HepG2 (cell line): ENCODE measurements around the gene MAP3K5. TPM values are rescaled to one million over a fixed set of nuclear protein-coding genes. Genes with fewer than 3 reads are reported as not detected.

ENCODE experiments used
- ATAC-seq: fragments of 200-7000 bp; cut with Tn5 transposase; 3 replicates; pipeline ENCODE4 v1.9.1; 2020; ENCODE audit warnings: mild to moderate bottlenecking, moderate library complexity
- BruUV-seq: library from RNA; stranded (reverse); fragments of 400-500 nt; replicated peaks from 2 replicates; lab custom pipeline; 2021; lab: Mats Ljungman, UMichigan
- CTCF ChIA-PET: fragments of 300-600 bp; formaldehyde crosslinking; extraction: SDS; loops from one replicate; lab custom pipeline; 2021; ENCODE audit warnings: low total read pairs, inconsistent platforms, low intra/inter-chr PET ratio; lab: Yijun Ruan, JAX
- POLR2A ChIA-PET: fragments of 350-600 bp; sonication (Branson Sonifier 250); formaldehyde crosslinking; loops from one replicate; lab custom pipeline; 2020; ENCODE audit warnings: antibody characterized with exemption, inconsistent platforms; lab: Yijun Ruan, JAX
- DNase-seq: peaks from one replicate; pipeline ENCODE4 v3.0.0-alpha.2; 2015; ENCODE audit warnings: low spot score
- FAIRE-seq: peaks from 3 replicates; lab custom pipeline; 2011; peaks lifted over from hg19 to GRCh38; lab: Jason Lieb, UNC
- H2AFZ ChIP-seq: one replicate; pipeline ENCODE4 v1.6.1; 2011; ENCODE audit warnings: low read length, inconsistent platforms
- H3K27ac ChIP-seq: fragments of 300-600 bp; 3 replicates; pipeline ENCODE4 v1.8.0; 2011; ENCODE audit warnings: mixed run types, mild to moderate bottlenecking, mixed read lengths, low read length, inconsistent platforms; ENCODE audit not compliant: insufficient read depth; ENCODE audit errors: extremely low read length
- H3K27me3 ChIP-seq, 2 experiments: fragments of 200-600 bp in 1 of 2; 2 replicates in 1 of 2; 3 replicates in 1 of 2; pipeline versions ENCODE4 v1.6.0 to v1.8.0; 2011; ENCODE audit warnings: low read length in 2 of 2, mild to moderate bottlenecking in 2 of 2, moderate library complexity in 2 of 2, inconsistent platforms in 1 of 2; ENCODE audit not compliant: insufficient read depth in 2 of 2, control insufficient read depth in 1 of 2
- H3K36me3 ChIP-seq, 2 experiments: fragments of 200-600 bp in 1 of 2; replicated peaks in 1 of 2; 2 replicates in 1 of 2; 3 replicates in 1 of 2; pipeline versions ENCODE4 v1.5.1 to v1.8.0; 2011; ENCODE audit warnings: low read length in 2 of 2, inconsistent platforms in 1 of 2; ENCODE audit not compliant: insufficient read depth in 2 of 2, control insufficient read depth in 1 of 2
- H3K4me1 ChIP-seq: 2 replicates; pipeline ENCODE4 v1.5.1; 2012; ENCODE audit warnings: low read length, inconsistent platforms; ENCODE audit not compliant: insufficient read depth
- H3K4me2 ChIP-seq: 2 replicates; pipeline ENCODE4 v1.6.0; 2011; ENCODE audit warnings: low read depth, low read length, inconsistent platforms
- H3K4me3 ChIP-seq, 3 experiments: fragments of 200-600 bp in 1 of 3; sonication (generic), shearing (Covaris generic) in 1 of 3; replicated peaks in 1 of 3; 2 replicates each; pipeline ENCODE4 v1.5.1; 2011 to 2016; ENCODE audit warnings: low read length in 3 of 3, inconsistent platforms in 2 of 3, low read depth in 2 of 3, mild to moderate bottlenecking in 2 of 3, control low read depth in 1 of 3, mixed read lengths in 1 of 3; ENCODE audit not compliant: insufficient read depth in 1 of 3
- H3K79me2 ChIP-seq: one replicate; pipeline ENCODE4 v1.6.1; 2011; ENCODE audit warnings: low read length, inconsistent platforms; ENCODE audit not compliant: insufficient read depth
- H3K9ac ChIP-seq: 2 replicates; pipeline ENCODE4 v1.6.0; 2011; ENCODE audit warnings: mild to moderate bottlenecking, low read depth, low read length, inconsistent platforms; ENCODE audit not compliant: insufficient read depth
- H3K9me3 ChIP-seq: 2 replicates; pipeline ENCODE4 v1.5.1; 2012; ENCODE audit warnings: mild to moderate bottlenecking, low read length
- H4K20me1 ChIP-seq: 2 replicates; pipeline ENCODE4 v1.6.0; 2011; ENCODE audit warnings: inconsistent platforms, mild to moderate bottlenecking, low read length, moderate library complexity; ENCODE audit not compliant: insufficient read depth
- ADNP ChIP-seq: sonication (generic); formaldehyde crosslinking; IDR thresholded peaks from 2 replicates; pipeline ENCODE4 v1.4.0; 2020; ENCODE audit warnings: missing genetic modification reagents
- ATF1 ChIP-seq: IDR thresholded peaks from 2 replicates; pipeline ENCODE4 v1.6.1; 2016; ENCODE audit warnings: mild to moderate bottlenecking, control low read depth
- DPF2 ChIP-seq: sonication (generic); formaldehyde crosslinking; IDR thresholded peaks from 2 replicates; pipeline ENCODE4 v1.4.0; 2020; ENCODE audit warnings: mild to moderate bottlenecking, low read depth, missing genetic modification reagents, borderline replicate concordance
- KDM2A ChIP-seq: sonication (generic); formaldehyde crosslinking; IDR thresholded peaks from 2 replicates; pipeline ENCODE4 v1.4.0; 2020; ENCODE audit warnings: low read depth, missing genetic modification reagents, borderline replicate concordance
- LCORL ChIP-seq, 2 experiments: fragments of 450-650 bp in 1 of 2; sonication (generic) in 1 of 2; formaldehyde crosslinking in 1 of 2; IDR thresholded peaks; 2 replicates each; pipeline versions ENCODE4 v1.5.0 to v1.6.1; 2017 to 2020; ENCODE audit warnings: antibody characterized with exemption in 1 of 2, missing genetic modification reagents in 1 of 2
- ZNF468 ChIP-seq: sonication (generic); formaldehyde crosslinking; IDR thresholded peaks from 2 replicates; pipeline ENCODE4 v1.8.0; 2022; ENCODE audit warnings: mild to moderate bottlenecking, moderate library complexity, missing genetic modification reagents
- WGBS: methylation state at CpG from one replicate; pipeline ENCODE4 v1.1.6; 2017; ENCODE audit warnings: low lambda C conversion rate; 5-methylcytosine and 5-hydroxymethylcytosine counted together
- in situ Hi-C: cut with HindIII; loops from 2 replicates; pipeline ENCODE4 v1.10.0; 2017; ENCODE audit warnings: low pct_unique_long_range_greater_than_20kb; ENCODE audit not compliant: extremely low pct_ligation_motif_present
- intact Hi-C: fragments of 100-400 bp; cut with micrococcal nuclease; formaldehyde crosslinking; loops from one replicate; pipeline ENCODE4 v1.10.0; 2022; ENCODE audit not compliant: unreplicated experiment
- polyA plus RNA-seq, 8 experiments: library from polyadenylated mRNA; depleted of rRNA in 3 of 8; stranded (reverse) in 7 of 8; unstranded in 1 of 8; fragments of >200 nt; fragmentation: Illumina TruSeq in 4 of 8; extraction: Trizol in 4 of 8; gene quantifications; 2 replicates each; pipeline versions ENCODE4 v1.2.1 to v1.2.3, GENCODE V29; 2011 to 2016; ENCODE audit warnings: low read depth in 4 of 8, missing spikeins in 1 of 8, mixed read lengths in 1 of 8; ENCODE audit not compliant: insufficient read depth in 1 of 8
- total RNA-seq, 5 experiments: library from RNA; depleted of rRNA; stranded (reverse); fragments of >200 nt; fragmentation: Illumina TruSeq; extraction: Trizol; gene quantifications; 2 replicates each; pipeline ENCODE4 v1.2.3, GENCODE V29; 2016; ENCODE audit warnings: low read depth in 1 of 5
- TF ChIP-seq, protein P1 (sequence below), 2 experiments: IDR thresholded peaks; 2 replicates each; pipeline ENCODE4 v1.6.1; 2011 to 2012; ENCODE audit warnings: low read length in 2 of 2, borderline replicate concordance in 1 of 2, low read depth in 1 of 2, mild to moderate bottlenecking in 1 of 2, moderate library complexity in 1 of 2

Gene MAP3K5
- total and polyA plus RNA-seq, 2 of the 13 experiments (the other 11 are each of a cell fraction or from before 2014, with no cell fraction given) = not detected

DNA sequence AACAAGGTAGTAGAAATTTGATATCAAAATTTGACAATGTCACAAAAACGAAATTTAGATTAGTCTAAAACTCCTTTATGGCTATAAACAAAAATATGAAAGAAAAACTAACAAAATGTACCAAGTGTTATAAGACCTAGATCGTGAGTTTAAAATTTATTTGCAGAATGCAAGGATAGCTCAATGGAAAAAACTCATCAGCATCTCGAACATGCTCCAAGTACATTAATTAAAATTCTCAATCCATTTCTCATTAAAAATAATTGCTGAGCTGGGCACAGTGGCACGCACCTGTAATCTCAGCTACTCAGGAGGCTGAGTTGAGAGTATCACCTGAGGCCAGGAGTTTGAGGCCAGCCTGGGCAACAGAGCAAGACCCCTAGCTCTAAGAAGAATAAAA is 70.8 kb downstream of the MAP3K5 start:
- Histone ChIP-seq H3K4me3 (no peak overlapping the region), H4K20me1 (no peaks in the 10 kb centered on the region), H3K79me2 (no peaks in the 10 kb centered on the region), H2AFZ (no peak overlapping the region), H3K4me2 (no peak overlapping the region)
- no peak for ATAC-seq
- WGBS = 3% methylated on average over 4 of the region's 4 CpGs
- in situ Hi-C loops = no loop called here
- POLR2A ChIA-PET = no interaction called here
- no peak for FAIRE-seq
- intact Hi-C loops = no loop called here
- CTCF ChIA-PET = no interaction called here
- no peak for DNase-seq
- TF ChIP-seq, protein P1, sequence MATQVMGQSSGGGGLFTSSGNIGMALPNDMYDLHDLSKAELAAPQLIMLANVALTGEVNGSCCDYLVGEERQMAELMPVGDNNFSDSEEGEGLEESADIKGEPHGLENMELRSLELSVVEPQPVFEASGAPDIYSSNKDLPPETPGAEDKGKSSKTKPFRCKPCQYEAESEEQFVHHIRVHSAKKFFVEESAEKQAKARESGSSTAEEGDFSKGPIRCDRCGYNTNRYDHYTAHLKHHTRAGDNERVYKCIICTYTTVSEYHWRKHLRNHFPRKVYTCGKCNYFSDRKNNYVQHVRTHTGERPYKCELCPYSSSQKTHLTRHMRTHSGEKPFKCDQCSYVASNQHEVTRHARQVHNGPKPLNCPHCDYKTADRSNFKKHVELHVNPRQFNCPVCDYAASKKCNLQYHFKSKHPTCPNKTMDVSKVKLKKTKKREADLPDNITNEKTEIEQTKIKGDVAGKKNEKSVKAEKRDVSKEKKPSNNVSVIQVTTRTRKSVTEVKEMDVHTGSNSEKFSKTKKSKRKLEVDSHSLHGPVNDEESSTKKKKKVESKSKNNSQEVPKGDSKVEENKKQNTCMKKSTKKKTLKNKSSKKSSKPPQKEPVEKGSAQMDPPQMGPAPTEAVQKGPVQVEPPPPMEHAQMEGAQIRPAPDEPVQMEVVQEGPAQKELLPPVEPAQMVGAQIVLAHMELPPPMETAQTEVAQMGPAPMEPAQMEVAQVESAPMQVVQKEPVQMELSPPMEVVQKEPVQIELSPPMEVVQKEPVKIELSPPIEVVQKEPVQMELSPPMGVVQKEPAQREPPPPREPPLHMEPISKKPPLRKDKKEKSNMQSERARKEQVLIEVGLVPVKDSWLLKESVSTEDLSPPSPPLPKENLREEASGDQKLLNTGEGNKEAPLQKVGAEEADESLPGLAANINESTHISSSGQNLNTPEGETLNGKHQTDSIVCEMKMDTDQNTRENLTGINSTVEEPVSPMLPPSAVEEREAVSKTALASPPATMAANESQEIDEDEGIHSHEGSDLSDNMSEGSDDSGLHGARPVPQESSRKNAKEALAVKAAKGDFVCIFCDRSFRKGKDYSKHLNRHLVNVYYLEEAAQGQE (IDR thresholded peaks at IDR 0.05; ENCODE audit: borderline replicate concordance in 1 of 2, low read depth in 1 of 2, low read length in 2 of 2) = no peak
- no peak for TF ChIP-seq ZNF468 (CRISPR knock-in tag)
- TF ChIP-seq ADNP (CRISPR knock-in tag) = no peak
- TF ChIP-seq DPF2 (CRISPR knock-in tag) = no peak
- TF ChIP-seq KDM2A (CRISPR knock-in tag) = no peak
- no peak for TF ChIP-seq LCORL (IDR thresholded peaks at IDR 0.05)
- no peak for TF ChIP-seq LCORL (CRISPR knock-in tag; IDR thresholded peaks at IDR 0.05)
- no peak for TF ChIP-seq ATF1
- TF ChIP-seq, all 625 proteins: peak for 0
- no peaks in the 10 kb centered on the region for H3K27me3 ChIP-seq
- no peak overlapping the region for H3K27ac ChIP-seq
- H3K4me1 ChIP-seq = no peaks in the 10 kb centered on the region
- no peaks in the 10 kb centered on the region; the same call in 1 of the 2 replicates for H3K9me3 ChIP-seq
- no TSS peak for BruUV-seq
- H3K9ac ChIP-seq = no peak overlapping the region
- no peaks in the 10 kb centered on the region for H3K36me3 ChIP-seq
